Measurements from ENCODE around the gene YWHAE. TPM values are rescaled to one million over a fixed set of nuclear protein-coding genes. Genes with fewer than 3 reads are reported as not detected.
"Not testable (repeated sequence)": the region's sequence is repeated elsewhere in the genome, so short reads cannot be mapped to it uniquely, and the experiment has no call there.

Gene YWHAE
- total RNA-seq, 1 experiment from 2014 or later: 1,404 TPM

DNA sequence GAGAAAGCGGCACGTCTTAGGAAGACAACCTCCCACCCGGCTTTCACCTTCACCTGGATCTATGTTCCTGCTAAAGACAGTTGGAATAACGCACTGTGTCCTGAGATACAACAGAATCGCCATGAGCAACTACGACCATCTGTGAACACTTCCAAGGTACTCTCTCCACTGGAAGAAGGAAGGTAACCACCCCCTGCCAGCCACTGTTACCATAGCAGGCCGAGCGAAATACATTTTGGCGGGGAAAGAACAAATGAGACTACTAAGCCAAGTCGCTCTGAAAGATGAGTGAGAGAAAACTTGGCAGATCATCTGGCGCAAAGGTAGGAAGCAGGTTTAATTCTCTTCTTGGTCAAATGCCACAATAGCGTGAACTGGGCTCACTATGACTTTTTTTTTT, 46.2 kb upstream of the YWHAE start:
- H3K36me3 ChIP-seq (ENCODE audit: insufficient read depth, low read length, poor library complexity, severe bottlenecking): no peaks in the 10 kb centered on the region
- no peaks in the 10 kb centered on the region for H3K9me3 ChIP-seq (ENCODE audit: low read depth, low read length, poor library complexity, severe bottlenecking)
- no peak overlapping the region for H3K4me3 ChIP-seq (ENCODE audit: low read depth, low read length, poor library complexity, severe bottlenecking)
- CTCF ChIA-PET: no interaction called here
- no TSS peak for BruUV-seq (replicated peaks)
- intact Hi-C loops (cut with micrococcal nuclease; ENCODE audit: unreplicated experiment): no loop called here
- TF ChIP-seq CTCF (conservative IDR thresholded peaks at IDR 0.05; ENCODE audit: low read depth, low read length): no peak
- no peak for TF ChIP-seq EZH2 (IDR thresholded peaks at IDR 0.05; ENCODE audit: borderline replicate concordance, low read depth, low read length, poor library complexity, severe bottlenecking)
- no peak overlapping the region for H3K27ac ChIP-seq (ENCODE audit: low read depth, low read length, poor library complexity, severe bottlenecking)
- POLR2A ChIA-PET (ENCODE audit: low non-redundant PET): no interaction called here
- DNase-seq (ENCODE audit: low spot score): no peak
- H3K27me3 ChIP-seq (replicated peaks; ENCODE audit: insufficient read depth, low read depth, low read length, poor library complexity): no peaks in the 10 kb centered on the region
- no peaks in the 10 kb centered on the region for H3K4me1 ChIP-seq (ENCODE audit: insufficient read depth, low read length, poor library complexity, severe bottlenecking)

GRCh38 chr17:1445695-1446094, 45.7 kb upstream of the YWHAE start:
- H3K36me3 ChIP-seq (ENCODE audit: insufficient read depth, low read length, poor library complexity, severe bottlenecking); BruUV-seq (replicated peaks); H3K4me3 ChIP-seq (ENCODE audit: low read depth, low read length, poor library complexity, severe bottlenecking); CTCF ChIA-PET; H3K4me1 ChIP-seq (ENCODE audit: insufficient read depth, low read length, poor library complexity, severe bottlenecking); H3K9me3 ChIP-seq (ENCODE audit: low read depth, low read length, poor library complexity, severe bottlenecking); DNase-seq (ENCODE audit: low spot score); intact Hi-C loops (cut with micrococcal nuclease; ENCODE audit: unreplicated experiment); POLR2A ChIA-PET (ENCODE audit: low non-redundant PET); H3K27ac ChIP-seq (ENCODE audit: low read depth, low read length, poor library complexity, severe bottlenecking); H3K27me3 ChIP-seq (replicated peaks; ENCODE audit: insufficient read depth, low read depth, low read length, poor library complexity): not testable (repeated sequence)

- intact Hi-C loops (cut with micrococcal nuclease; ENCODE audit: unreplicated experiment); BruUV-seq (replicated peaks); H3K27me3 ChIP-seq (replicated peaks; ENCODE audit: insufficient read depth, low read depth, low read length, poor library complexity); H3K36me3 ChIP-seq (ENCODE audit: insufficient read depth, low read length, poor library complexity, severe bottlenecking); H3K4me1 ChIP-seq (ENCODE audit: insufficient read depth, low read length, poor library complexity, severe bottlenecking); DNase-seq (ENCODE audit: low spot score); CTCF ChIA-PET; H3K4me3 ChIP-seq (ENCODE audit: low read depth, low read length, poor library complexity, severe bottlenecking); H3K9me3 ChIP-seq (ENCODE audit: low read depth, low read length, poor library complexity, severe bottlenecking); H3K27ac ChIP-seq (ENCODE audit: low read depth, low read length, poor library complexity, severe bottlenecking): not testable (repeated sequence)
- POLR2A ChIA-PET (ENCODE audit: low non-redundant PET): interaction anchor here (0.6 kb wide), 1 partner anchor 77 kb away, joined by 3 read pairs; no protein-coding TSS in a partner anchor
These were observed 42.7 kb upstream of the YWHAE start for GRCh38 chr17:1442721-1443120.

DNA sequence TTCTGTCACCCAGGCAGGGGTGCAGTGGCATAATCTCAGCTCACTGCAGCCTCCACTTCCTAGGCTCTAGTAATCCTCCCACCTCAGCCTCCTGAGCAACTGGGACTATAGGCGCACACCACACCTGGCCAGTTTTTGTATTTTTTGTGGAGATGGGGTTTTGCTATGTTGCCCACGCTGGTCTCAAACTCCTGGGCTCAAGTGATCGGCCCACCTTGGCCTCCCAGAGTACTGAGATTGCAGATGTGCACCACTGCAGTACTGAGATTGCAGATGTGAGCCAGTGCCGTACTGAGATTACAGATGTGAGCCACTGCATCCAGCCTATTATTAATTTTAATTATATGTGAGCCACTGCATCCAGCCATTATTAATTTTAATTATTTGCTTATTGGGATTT, 42.2 kb upstream of the YWHAE start:
- Histone ChIP-seq H3K36me3 (ENCODE audit: insufficient read depth, low read length, poor library complexity, severe bottlenecking) (peaks cover 6% of the 10 kb centered on the region), H3K4me1 (ENCODE audit: insufficient read depth, low read length, poor library complexity, severe bottlenecking) (no peaks in the 10 kb centered on the region), H3K4me3 (ENCODE audit: low read depth, low read length, poor library complexity, severe bottlenecking) (no peak overlapping the region), H3K27me3 (replicated peaks; ENCODE audit: insufficient read depth, low read depth, low read length, poor library complexity) (no peaks in the 10 kb centered on the region), H3K27ac (ENCODE audit: low read depth, low read length, poor library complexity, severe bottlenecking) (no peak overlapping the region), H3K9me3 (ENCODE audit: low read depth, low read length, poor library complexity, severe bottlenecking) (no peaks in the 10 kb centered on the region)
- TF ChIP-seq EZH2 (IDR thresholded peaks at IDR 0.05; ENCODE audit: borderline replicate concordance, low read depth, low read length, poor library complexity, severe bottlenecking): no peak
- intact Hi-C loops (cut with micrococcal nuclease; ENCODE audit: unreplicated experiment): no loop called here
- ChIA-PET CTCF (no interaction called here), POLR2A (ENCODE audit: low non-redundant PET) (no interaction called here)
- no TSS peak for BruUV-seq (replicated peaks)
- DNase-seq (ENCODE audit: low spot score): no peak

- TF ChIP-seq EZH2 (IDR thresholded peaks at IDR 0.05; ENCODE audit: borderline replicate concordance, low read depth, low read length, poor library complexity, severe bottlenecking) (no peak), CTCF (conservative IDR thresholded peaks at IDR 0.05; ENCODE audit: low read depth, low read length) (no peak)
- POLR2A ChIA-PET (ENCODE audit: low non-redundant PET): no interaction called here
- CTCF ChIA-PET: no interaction called here
- no peaks in the 10 kb centered on the region for H3K27me3 ChIP-seq (replicated peaks; ENCODE audit: insufficient read depth, low read depth, low read length, poor library complexity)
- no peak overlapping the region for H3K27ac ChIP-seq (ENCODE audit: low read depth, low read length, poor library complexity, severe bottlenecking)
- no peak overlapping the region for H3K4me3 ChIP-seq (ENCODE audit: low read depth, low read length, poor library complexity, severe bottlenecking)
- H3K9me3 ChIP-seq (ENCODE audit: low read depth, low read length, poor library complexity, severe bottlenecking): no peaks in the 10 kb centered on the region
- H3K36me3 ChIP-seq (ENCODE audit: insufficient read depth, low read length, poor library complexity, severe bottlenecking): peaks cover 19% of the 10 kb centered on the region
- no peak for DNase-seq (ENCODE audit: low spot score)
- intact Hi-C loops (cut with micrococcal nuclease; ENCODE audit: unreplicated experiment): no loop called here
- BruUV-seq (replicated peaks): no TSS peak
- no peaks in the 10 kb centered on the region for H3K4me1 ChIP-seq (ENCODE audit: insufficient read depth, low read length, poor library complexity, severe bottlenecking)
These were observed 40.9 kb upstream of the YWHAE start for GRCh38 chr17:1440921-1441320.

All from A673 (cell line).